Renal cortex interstitium (tissue), 11 donors: ENCODE data around the gene HSPA12B. TPM values are rescaled to one million over a fixed set of nuclear protein-coding genes. Genes with fewer than 3 reads are reported as not detected.
"Not testable (repeated sequence)": the region's sequence is repeated elsewhere in the genome, so short reads cannot be mapped to it uniquely, and the experiment has no call there.

Experiments
- DNase-seq, 11 donors: peaks; one replicate each; pipeline ENCODE4 v3.0.0-alpha.2; 2013; ENCODE audit warnings: low read depth in 9 of 11, low spot score in 4 of 11; ENCODE audit errors: extremely low read depth in 1 of 11
- polyA plus RNA-seq, 3 donors: library from polyadenylated mRNA; unstranded; fragments of 120-200 nt; gene quantifications; one replicate each; pipeline ENCODE4 v1.2.1, GENCODE V29; 2013; ENCODE audit not compliant: insufficient read length in 3 of 3

Gene HSPA12B
- polyA plus RNA-seq, 3 donors, result 11.0 to 19.6 (median 15.6) TPM

- no peak for DNase-seq
Measured at GRCh38 chr20:3777716-3778629, 45.5 kb downstream of the HSPA12B start.

- no peak for DNase-seq
Measured at GRCh38 chr20:3778976-3779375, 46.5 kb downstream of the HSPA12B start.

GRCh38 chr20:3781153-3781910, 48.8 kb downstream of the HSPA12B start, which contains the start of gene SPEF1:
TSS of gene SPEF1 (minus strand) at chr20:3781448. CDS start at chr20:3781287, 161 bp downstream.
- peak in 10 of 11 donors; percentile 81 to 95 (median 86) for DNase-seq

- no peak for DNase-seq
Measured at GRCh38 chr20:3782597-3782996, 50.1 kb downstream of the HSPA12B start.

GRCh38 chr20:3783068-3783489, 50.6 kb downstream of the HSPA12B start:
- no peak for DNase-seq

- DNase-seq, result no peak
Measured at GRCh38 chr20:3783511-3784195, 51.2 kb downstream of the HSPA12B start.

GRCh38 chr20:3784216-3784853, 51.9 kb downstream of the HSPA12B start:
- no peak for DNase-seq

GRCh38 chr20:3784863-3785239, 52.4 kb downstream of the HSPA12B start:
- DNase-seq, result no peak

- DNase-seq, result no peak
Measured at GRCh38 chr20:3785240-3786125, 53.0 kb downstream of the HSPA12B start.

GRCh38 chr20:3786126-3786484, 53.6 kb downstream of the HSPA12B start:
- no peak for DNase-seq

GRCh38 chr20:3786665-3787323, 54.3 kb downstream of the HSPA12B start, which contains the start of gene CENPB:
TSS of gene CENPB (minus strand) at chr20:3786740. CDS start at chr20:3786483, 257 bp downstream.
- peak in 8 of 11 donors; percentile 77 to 89 (median 86) for DNase-seq

- DNase-seq, result no peak
Measured at GRCh38 chr20:3787324-3788014, 55.0 kb downstream of the HSPA12B start.

GRCh38 chr20:3788685-3789155, 56.2 kb downstream of the HSPA12B start:
- no peak for DNase-seq

- not testable (repeated sequence) for DNase-seq
Measured at GRCh38 chr20:3789201-3789600, 56.7 kb downstream of the HSPA12B start.

GRCh38 chr20:3794168-3794567, 61.7 kb downstream of the HSPA12B start:
- not testable (repeated sequence) for DNase-seq

- DNase-seq, result no peak
Measured at GRCh38 chr20:3794701-3795420, 62.4 kb downstream of the HSPA12B start.
